ENCODE results near the gene NFIX.

GRCh38 chr19:13053761-13054625 lies 58.7 kb downstream of the NFIX start:
- no peak for TF ChIP-seq CTCF (IDR thresholded peaks at IDR 0.05)
- peak in 1 of 3 donors; percentile 26 for TF ChIP-seq POLR2AphosphoS5 (IDR thresholded peaks at IDR 0.05)
